ENCODE measurements around the gene CBX5. TPM values are rescaled to one million over a fixed set of nuclear protein-coding genes. Genes with fewer than 3 reads are reported as not detected.

Gene CBX5
- total RNA-seq, 2 experiments from 2014 or later = 102 to 113 TPM

- Mint-ChIP-seq H3K27ac (no peak overlapping the region), H3K4me3 (no peak overlapping the region), H3K4me1 (peaks cover 2% of the 10 kb centered on the region), H3K36me3 (peaks cover 3% of the 10 kb centered on the region), H3K27me3 (no peaks in the 10 kb centered on the region), H3K9me3 (ENCODE audit: low read depth) (no peaks in the 10 kb centered on the region)
- CTCF ChIA-PET = interaction anchor here (0.8 to 1.4 kb wide), 2 partner anchors 19 to 149 kb away, joined by 3 to 7 read pairs; partner anchors contain the start of gene HOXC5
- ATAC-seq (no peak), DNase-seq (no peak)
Measured at GRCh38 chr12:54182086-54182485, 97.8 kb downstream of the CBX5 start.

Other genes with a start within 250 kb of the CBX5 start
- not detected for gene HOXC5, start 247.1 kb downstream of the CBX5 start, total RNA-seq
- gene HOXC4, start 226.3 kb downstream of the CBX5 start, total RNA-seq = 1 to 10 TPM; 1.5 to 1.9 TPM
- 10 to 100 TPM; 24.1 to 27.1 TPM for gene SMUG1, start 91.1 kb downstream of the CBX5 start, total RNA-seq
- gene HNRNPA1, start 604 bp upstream of the CBX5 start, total RNA-seq = 1,000 to 10,000 TPM; 1,232 to 1,373 TPM
- gene NFE2, start 20.9 kb upstream of the CBX5 start, total RNA-seq = not detected
- gene COPZ1, start 45.0 kb upstream of the CBX5 start, total RNA-seq = 100 to 1,000 TPM in 1 of 2 experiments, 10 to 100 TPM in 1; 90.8 to 104 TPM
- gene GPR84, start 84.4 kb upstream of the CBX5 start, total RNA-seq = under 1 TPM; 0.32 to 0.59 TPM
- gene ZNF385A, start 104.6 kb upstream of the CBX5 start, total RNA-seq = under 1 TPM; 0.30 to 0.91 TPM
- gene ITGA5, start 139.1 kb upstream of the CBX5 start, total RNA-seq = 10 to 100 TPM; 13.2 to 37.6 TPM
- 10 to 100 TPM; 10.0 to 13.2 TPM for gene GTSF1, start 193.5 kb upstream of the CBX5 start, total RNA-seq
- gene NCKAP1L, start 217.6 kb upstream of the CBX5 start, total RNA-seq = 100 to 1,000 TPM; 132 to 133 TPM